HFFc6 (cell line): ENCODE data around the gene TSC1. TPM values are rescaled to one million over a fixed set of nuclear protein-coding genes. Genes with fewer than 3 reads are reported as not detected.

Experiments used
- DNase-seq: peaks from one replicate; pipeline ENCODE4 v3.0.0-alpha.2; 2018
- H3K27ac Mint-ChIP-seq: 2 replicates; pipeline ENCODE4 v1.8.0; 2020; ENCODE audit warnings: mild to moderate bottlenecking, mixed read lengths
- H3K27me3 Mint-ChIP-seq: 2 replicates; pipeline ENCODE4 v1.8.0; 2021; ENCODE audit warnings: mild to moderate bottlenecking, moderate library complexity, mixed read lengths; ENCODE audit not compliant: insufficient read depth
- H3K36me3 Mint-ChIP-seq: 2 replicates; pipeline ENCODE4 v1.8.0; 2021; ENCODE audit warnings: low read depth, mixed read lengths
- H3K4me1 Mint-ChIP-seq: 2 replicates; pipeline ENCODE4 v1.8.0; 2020; ENCODE audit warnings: low read depth, mixed read lengths
- H3K4me3 Mint-ChIP-seq: 2 replicates; pipeline ENCODE4 v1.8.0; 2020; ENCODE audit warnings: mild to moderate bottlenecking, moderate library complexity, mixed read lengths
- H3K9me3 Mint-ChIP-seq: 2 replicates; pipeline ENCODE4 v1.8.0; 2020; ENCODE audit warnings: mild to moderate bottlenecking, mixed read lengths
- total RNA-seq, 6 experiments: library from RNA; stranded (reverse); fragmentation: NEBNext Ultra II Directional; extraction: Animal tissue kit (Norgen Biotek cat#: 25700); gene quantifications; 2 replicates in 1 of 6; 3 replicates in 5 of 6; pipeline ENCODE4 v1.2.3, GENCODE V29; 2021
- TF ChIP-seq, protein P1 (sequence below): fragments of 200-600 bp; sonication (generic); IDR thresholded peaks from 2 replicates; pipeline ENCODE4 v1.5.0; 2021; ENCODE audit warnings: antibody characterized with exemption, mild to moderate bottlenecking

TSC1 gene
- total RNA-seq, 6 experiments from 2014 or later: 36.0 to 39.7 (median 37.1) TPM

DNA sequence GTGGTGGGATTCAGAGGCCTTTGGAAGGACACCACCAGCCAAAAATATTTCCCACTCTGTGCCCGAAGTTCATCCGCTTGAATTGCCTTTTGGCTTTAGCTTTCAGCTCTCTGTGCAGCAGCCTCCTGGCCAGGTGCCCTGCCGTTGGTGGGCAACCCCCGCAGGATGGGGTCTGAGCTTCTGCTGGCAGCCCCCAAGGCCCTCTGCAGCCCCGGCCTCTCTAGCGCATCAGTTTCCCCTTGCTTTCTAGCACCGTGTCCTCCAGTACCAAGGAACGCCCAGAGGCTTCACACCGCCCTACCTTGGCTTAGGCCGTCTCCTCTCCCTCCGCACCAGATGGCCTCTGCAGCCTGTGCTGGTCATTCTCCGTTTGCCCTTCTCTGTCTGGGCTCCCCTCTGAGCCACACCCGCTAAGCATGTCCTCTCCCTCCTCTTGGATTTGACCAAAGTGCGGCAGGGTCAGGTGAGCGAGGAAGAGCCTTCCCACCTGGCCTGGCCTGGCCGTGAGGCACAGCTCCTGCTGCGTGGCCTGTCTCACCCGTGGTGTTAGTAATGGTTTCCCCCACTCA, 4.2 kb upstream of the TSC1 start:
- TF ChIP-seq, protein P1, sequence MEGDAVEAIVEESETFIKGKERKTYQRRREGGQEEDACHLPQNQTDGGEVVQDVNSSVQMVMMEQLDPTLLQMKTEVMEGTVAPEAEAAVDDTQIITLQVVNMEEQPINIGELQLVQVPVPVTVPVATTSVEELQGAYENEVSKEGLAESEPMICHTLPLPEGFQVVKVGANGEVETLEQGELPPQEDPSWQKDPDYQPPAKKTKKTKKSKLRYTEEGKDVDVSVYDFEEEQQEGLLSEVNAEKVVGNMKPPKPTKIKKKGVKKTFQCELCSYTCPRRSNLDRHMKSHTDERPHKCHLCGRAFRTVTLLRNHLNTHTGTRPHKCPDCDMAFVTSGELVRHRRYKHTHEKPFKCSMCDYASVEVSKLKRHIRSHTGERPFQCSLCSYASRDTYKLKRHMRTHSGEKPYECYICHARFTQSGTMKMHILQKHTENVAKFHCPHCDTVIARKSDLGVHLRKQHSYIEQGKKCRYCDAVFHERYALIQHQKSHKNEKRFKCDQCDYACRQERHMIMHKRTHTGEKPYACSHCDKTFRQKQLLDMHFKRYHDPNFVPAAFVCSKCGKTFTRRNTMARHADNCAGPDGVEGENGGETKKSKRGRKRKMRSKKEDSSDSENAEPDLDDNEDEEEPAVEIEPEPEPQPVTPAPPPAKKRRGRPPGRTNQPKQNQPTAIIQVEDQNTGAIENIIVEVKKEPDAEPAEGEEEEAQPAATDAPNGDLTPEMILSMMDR: no peak
- H3K36me3 Mint-ChIP-seq: no peaks in the 10 kb centered on the region
- H3K9me3 Mint-ChIP-seq: no peaks in the 10 kb centered on the region
- H3K4me1 Mint-ChIP-seq: peaks cover 24% of the 10 kb centered on the region
- DNase-seq: no peak
- H3K4me3 Mint-ChIP-seq: no peak overlapping the region
- H3K27ac Mint-ChIP-seq: no peak overlapping the region
- peaks cover 14% of the 10 kb centered on the region for H3K27me3 Mint-ChIP-seq

DNA sequence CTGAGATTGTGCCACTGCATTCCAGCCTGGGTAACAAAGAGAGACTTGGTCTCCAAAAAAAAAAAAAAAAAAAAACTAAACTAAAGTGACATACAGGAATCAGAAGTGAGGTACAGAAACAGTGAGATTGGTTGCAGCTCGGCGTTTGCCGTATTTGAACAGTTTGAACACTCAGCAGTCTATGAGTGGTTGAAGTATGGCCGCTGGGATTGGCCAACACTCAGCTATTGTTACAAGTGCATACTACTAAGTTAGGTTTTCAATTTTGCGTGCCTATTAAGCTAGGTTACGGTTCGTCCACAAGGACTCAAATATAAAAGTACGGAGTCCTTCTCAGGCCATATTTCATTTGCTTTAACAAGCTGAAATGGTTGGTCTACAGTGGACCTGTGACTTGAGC, 3.3 kb upstream of the TSC1 start:
- no peak overlapping the region for H3K27ac Mint-ChIP-seq
- H3K36me3 Mint-ChIP-seq: no peaks in the 10 kb centered on the region
- no peak for DNase-seq
- peaks cover 13% of the 10 kb centered on the region for H3K27me3 Mint-ChIP-seq
- no peak overlapping the region for H3K4me3 Mint-ChIP-seq
- TF ChIP-seq, protein P1: no peak
- peaks cover 32% of the 10 kb centered on the region for H3K4me1 Mint-ChIP-seq
- no peaks in the 10 kb centered on the region for H3K9me3 Mint-ChIP-seq

DNA sequence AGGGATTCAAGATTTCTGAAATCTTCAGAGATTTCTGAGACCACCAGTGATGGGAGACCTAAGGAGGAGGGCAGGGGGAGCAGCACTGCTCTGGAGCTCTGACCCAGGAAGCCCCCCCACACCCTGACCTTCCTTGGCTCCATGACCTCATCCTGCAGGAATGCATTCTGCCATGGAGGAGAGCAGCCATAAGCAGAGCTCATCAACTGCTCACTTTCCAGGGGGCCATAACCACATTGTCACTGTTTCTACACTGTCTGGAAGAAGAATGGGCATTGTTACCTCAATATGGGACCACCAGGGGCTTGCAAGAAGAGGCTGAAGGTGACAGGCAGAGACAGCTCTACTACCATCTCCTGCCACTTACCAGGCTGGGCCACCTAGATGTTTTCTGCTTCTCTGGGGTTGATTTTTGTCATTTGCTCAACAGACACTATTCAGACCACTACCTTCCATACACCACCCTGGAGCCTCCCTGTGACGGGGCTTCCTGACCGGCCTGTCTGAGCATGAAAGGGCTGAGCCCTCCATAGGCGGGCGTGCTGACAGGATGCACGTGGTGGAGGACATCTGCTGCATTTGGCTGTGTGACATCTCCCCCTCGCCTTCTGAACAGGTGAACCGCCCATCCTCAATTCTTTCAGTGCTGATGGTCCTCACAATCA, 2.3 kb upstream of the TSC1 start:
- H3K9me3 Mint-ChIP-seq: no peaks in the 10 kb centered on the region
- H3K4me3 Mint-ChIP-seq: peak overlapping the region; percentile 31
- H3K36me3 Mint-ChIP-seq: no peaks in the 10 kb centered on the region
- peak overlapping the region; percentile 43; the same call in 1 of the 2 replicates for H3K27ac Mint-ChIP-seq
- TF ChIP-seq, protein P1: no peak
- H3K27me3 Mint-ChIP-seq: peaks cover 13% of the 10 kb centered on the region
- H3K4me1 Mint-ChIP-seq: peaks cover 42% of the 10 kb centered on the region
- peak; percentile 32 for DNase-seq

DNA sequence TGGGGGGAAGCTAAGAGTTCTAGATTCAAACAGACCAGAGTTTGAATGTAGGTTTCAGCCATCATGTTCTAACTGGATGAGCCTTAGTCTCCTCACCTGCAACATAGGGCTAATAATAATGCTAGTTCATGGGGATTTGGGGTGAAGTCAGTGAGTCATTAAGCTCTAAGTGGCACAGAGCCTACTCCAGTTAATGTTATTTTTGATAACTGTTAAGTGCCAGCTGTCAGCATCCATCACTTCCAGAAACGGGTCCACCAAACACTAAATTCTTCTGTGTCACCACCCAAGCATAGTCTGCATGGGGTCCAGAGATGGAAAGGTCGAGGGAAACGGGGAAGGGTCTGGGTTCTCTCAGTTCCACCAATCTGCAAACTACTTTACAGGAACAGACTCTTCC, 1.8 kb upstream of the TSC1 start:
- Mint-ChIP-seq H3K27ac (peak overlapping the region; percentile 43), H3K4me3 (0 out of 2 replicates have a peak overlapping the region, but pooled peaks have one; percentile 31)

DNA sequence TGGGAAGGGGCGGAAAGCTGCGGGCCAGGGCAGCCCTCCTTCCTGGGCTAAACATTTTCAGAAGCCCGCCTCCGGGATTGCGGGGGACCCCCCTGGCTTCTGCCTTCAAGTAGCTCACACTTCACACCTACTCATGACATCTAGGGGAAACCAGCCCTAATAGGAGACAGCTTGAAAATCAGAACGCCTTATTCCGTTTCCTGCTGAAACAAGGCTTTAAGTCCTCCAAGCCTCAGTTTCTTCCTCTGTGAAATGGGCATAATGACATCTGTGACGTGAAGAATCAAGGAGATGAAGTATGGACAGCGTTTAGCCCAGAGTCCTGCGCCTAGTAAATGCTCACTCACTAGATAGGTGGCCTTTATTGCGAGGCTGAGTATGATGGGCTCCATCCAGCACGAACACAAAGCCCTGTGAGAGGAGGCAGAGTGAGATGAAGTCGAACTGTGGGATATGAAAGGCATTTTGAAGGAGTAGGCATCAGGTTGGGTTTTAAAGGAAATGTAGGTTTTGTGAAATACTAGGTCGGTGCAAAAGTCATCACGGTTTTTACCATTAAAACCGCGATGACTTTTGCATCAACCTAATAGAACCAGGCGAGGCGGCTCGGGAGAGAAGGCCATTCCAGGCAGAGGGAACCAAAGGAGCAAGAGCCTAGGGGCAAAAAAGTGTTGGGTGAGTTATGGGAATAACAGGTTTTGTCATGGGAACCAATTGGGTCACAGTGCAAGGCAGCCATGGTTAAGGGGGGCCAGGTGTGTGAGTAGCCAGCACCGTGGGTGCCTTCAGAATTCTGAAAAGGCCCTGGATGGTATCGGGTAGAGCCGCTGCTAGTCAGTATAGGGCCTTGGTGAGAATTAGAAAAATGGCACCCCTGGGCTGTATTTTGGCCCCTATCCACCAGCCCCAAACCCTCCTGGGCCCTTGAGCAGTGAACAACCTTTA, 1.0 kb upstream of the TSC1 start:
- no peaks in the 10 kb centered on the region for H3K9me3 Mint-ChIP-seq
- no peak for DNase-seq
- H3K4me1 Mint-ChIP-seq: peaks cover 49% of the 10 kb centered on the region
- peak overlapping the region; percentile 94 for H3K4me3 Mint-ChIP-seq
- peak overlapping the region; percentile 100 for H3K27ac Mint-ChIP-seq
- peaks cover 13% of the 10 kb centered on the region for H3K27me3 Mint-ChIP-seq
- TF ChIP-seq, protein P1: no peak
- H3K36me3 Mint-ChIP-seq: no peaks in the 10 kb centered on the region

More for the DNA sequence above, 1.8 kb upstream of the TSC1 start:
- H3K4me1 Mint-ChIP-seq: peaks cover 47% of the 10 kb centered on the region
- H3K36me3 Mint-ChIP-seq: no peaks in the 10 kb centered on the region
- H3K9me3 Mint-ChIP-seq: no peaks in the 10 kb centered on the region
- TF ChIP-seq, protein P1: no peak
- no peak for DNase-seq
- peaks cover 13% of the 10 kb centered on the region for H3K27me3 Mint-ChIP-seq
